PC-9 (cell line): ENCODE measurements around the gene UBAP2L. TPM values are rescaled to one million over a fixed set of nuclear protein-coding genes. Genes with fewer than 3 reads are reported as not detected.

Experiments
- BruUV-seq: library from RNA; stranded (reverse); fragments of 400-500 nt; replicated peaks from 2 replicates; lab custom pipeline; 2021; lab: Mats Ljungman, UMichigan
- CTCF ChIA-PET: fragments of 300-600 bp; sonication (Branson Sonifier 250); formaldehyde crosslinking; loops from one replicate; lab custom pipeline; 2022; ENCODE audit warnings: antibody characterized with exemption; lab: Charles Lee
- POLR2A ChIA-PET: fragments of 300-600 bp; sonication (Branson Sonifier 250); formaldehyde crosslinking; loops from one replicate; lab custom pipeline; 2022; ENCODE audit warnings: antibody characterized with exemption; ENCODE audit not compliant: unreplicated experiment; lab: Charles Lee
- DNase-seq, 2 experiments: peaks; one replicate each; pipeline versions ENCODE4 v3.0.0 to v3.0.0-alpha.2; 2015 to 2022; ENCODE audit warnings: mixed read lengths in 1 of 2
- H2AFZ ChIP-seq: fragments of 200-600 bp; sonication (generic); 2 replicates; pipeline ENCODE4 v1.8.1; 2017; ENCODE audit warnings: antibody characterized with exemption
- H3F3A ChIP-seq: fragments of 200-600 bp; sonication (generic); 2 replicates; pipeline ENCODE4 v1.8.1; 2017; ENCODE audit warnings: antibody characterized with exemption, mild to moderate bottlenecking, low read depth; ENCODE audit not compliant: insufficient read depth
- H3K27ac ChIP-seq: fragments of 200-600 bp; sonication (generic); 2 replicates; pipeline ENCODE4 v1.6.1; 2016; ENCODE audit warnings: mixed run types
- H3K27me3 ChIP-seq: fragments of 200-600 bp; sonication (generic); 2 replicates; pipeline ENCODE4 v1.6.1; 2016; ENCODE audit warnings: low read depth, mixed run types; ENCODE audit not compliant: insufficient read depth
- H3K36me3 ChIP-seq: fragments of 200-600 bp; sonication (generic); 2 replicates; pipeline ENCODE4 v1.6.1; 2016; ENCODE audit warnings: low read depth, mixed run types
- H3K4me1 ChIP-seq: fragments of 200-600 bp; sonication (generic); replicated peaks from 2 replicates; pipeline ENCODE4 v1.6.1; 2016; ENCODE audit warnings: mixed run types; ENCODE audit not compliant: insufficient read depth
- H3K4me2 ChIP-seq: fragments of 200-600 bp; sonication (generic); 2 replicates; pipeline ENCODE4 v1.6.1; 2017; ENCODE audit warnings: mixed run types
- H3K4me3 ChIP-seq: fragments of 200-600 bp; sonication (generic); 2 replicates; pipeline ENCODE4 v1.6.1; 2016; ENCODE audit warnings: mixed run types
- H3K79me2 ChIP-seq: fragments of 200-600 bp; sonication (generic); 2 replicates; pipeline ENCODE4 v1.6.1; 2017; ENCODE audit warnings: low read depth, mixed run types
- H3K9me2 ChIP-seq: fragments of 200-600 bp; sonication (generic); 2 replicates; pipeline ENCODE4 v1.8.1; 2017; ENCODE audit warnings: mild to moderate bottlenecking; ENCODE audit not compliant: insufficient read depth
- H3K9me3 ChIP-seq: fragments of 200-600 bp; sonication (generic); 2 replicates; pipeline ENCODE4 v1.8.1; 2016; ENCODE audit warnings: low read depth; ENCODE audit not compliant: insufficient read depth
- H4K20me1 ChIP-seq: fragments of 200-600 bp; sonication (generic); 2 replicates; pipeline ENCODE4 v1.8.1; 2017; ENCODE audit not compliant: insufficient read depth
- CTCF ChIP-seq: fragments of 200-600 bp; sonication (generic); conservative IDR thresholded peaks from 2 replicates; pipeline ENCODE4 v1.6.1; 2017; ENCODE audit warnings: mixed run types, antibody characterized with exemption, mild to moderate bottlenecking, moderate library complexity
- EZH2 ChIP-seq: fragments of 200-600 bp; sonication (generic); IDR thresholded peaks from 2 replicates; pipeline ENCODE4 v1.8.0; 2017; ENCODE audit warnings: antibody characterized with exemption, low read depth
- intact Hi-C: fragments of 100-400 bp; cut with micrococcal nuclease; formaldehyde crosslinking; loops from one replicate; pipeline ENCODE4 v1.10.0; 2022; ENCODE audit not compliant: unreplicated experiment
- total RNA-seq: library from RNA; stranded (reverse); gene quantifications from 2 replicates; pipeline ENCODE4 v1.2.3, GENCODE V29; 2021

UBAP2L gene
- total RNA-seq, 1 experiment from 2014 or later: 157 TPM

- no peak for TF ChIP-seq EZH2
- TF ChIP-seq CTCF: no peak
- Histone ChIP-seq H3K4me1 (no peaks in the 10 kb centered on the region), H2AFZ (no peak overlapping the region), H3K4me2 (no peak overlapping the region), H3K9me3 (no peaks in the 10 kb centered on the region), H3K27me3 (no peaks in the 10 kb centered on the region), H3K9me2 (no peaks in the 10 kb centered on the region), H3K27ac (no peak overlapping the region), H3K36me3 (peaks cover 65% of the 10 kb centered on the region), H3K4me3 (no peak overlapping the region), H3K79me2 (peaks cover 40% of the 10 kb centered on the region), H3F3A (peaks cover 30% of the 10 kb centered on the region), H4K20me1 (peaks cover 52% of the 10 kb centered on the region)
- intact Hi-C loops: no loop called here
- no TSS peak for BruUV-seq
- POLR2A ChIA-PET: no interaction called here
- CTCF ChIA-PET: no interaction called here
- no peak for DNase-seq
These were observed 16.7 kb downstream of the UBAP2L start for GRCh38 chr1:154237435-154237834.

- TF ChIP-seq EZH2: no peak
- TF ChIP-seq CTCF: no peak
- Histone ChIP-seq H3K4me1 (no peaks in the 10 kb centered on the region), H3K79me2 (peaks cover 40% of the 10 kb centered on the region), H3K9me2 (no peaks in the 10 kb centered on the region), H4K20me1 (peaks cover 51% of the 10 kb centered on the region), H3K36me3 (peaks cover 71% of the 10 kb centered on the region), H3K9me3 (no peaks in the 10 kb centered on the region), H2AFZ (no peak overlapping the region), H3F3A (peaks cover 35% of the 10 kb centered on the region), H3K27ac (no peak overlapping the region), H3K4me2 (no peak overlapping the region), H3K4me3 (no peak overlapping the region), H3K27me3 (no peaks in the 10 kb centered on the region)
- ChIA-PET CTCF (no interaction called here), POLR2A (no interaction called here)
- no TSS peak for BruUV-seq
- intact Hi-C loops: no loop called here
- DNase-seq: no peak
These were observed 17.2 kb downstream of the UBAP2L start for GRCh38 chr1:154237880-154238506.

GRCh38 chr1:154239491-154239890 lies 18.7 kb downstream of the UBAP2L start:
- no peaks in the 10 kb centered on the region for H3K9me2 ChIP-seq

More at GRCh38 chr1:154239491-154239890, 18.7 kb downstream of the UBAP2L start:
- CTCF ChIA-PET: no interaction called here
- Histone ChIP-seq H4K20me1 (peaks cover 51% of the 10 kb centered on the region), H3K27me3 (no peaks in the 10 kb centered on the region), H3K36me3 (peaks cover 84% of the 10 kb centered on the region), H2AFZ (no peak overlapping the region), H3F3A (peaks cover 35% of the 10 kb centered on the region), H3K4me3 (no peak overlapping the region), H3K27ac (no peak overlapping the region; the same call in 1 of the 2 replicates), H3K4me1 (no peaks in the 10 kb centered on the region), H3K4me2 (no peak overlapping the region), H3K9me3 (no peaks in the 10 kb centered on the region), H3K79me2 (peaks cover 36% of the 10 kb centered on the region)
- TF ChIP-seq EZH2: no peak
- TF ChIP-seq CTCF: no peak
- POLR2A ChIA-PET: interaction anchor here (0.7 kb wide), 1 partner anchor 1793 kb away, joined by 4 read pairs; no protein-coding TSS in a partner anchor
- intact Hi-C loops: no loop called here
- DNase-seq: no peak
- no TSS peak for BruUV-seq
